K562 (cell line): Measurements from ENCODE around the gene AQP6. TPM values are rescaled to one million over a fixed set of nuclear protein-coding genes. Genes with fewer than 3 reads are reported as not detected.

Source experiments
- BDP1 ChIP-seq: IDR thresholded peaks from 3 replicates; pipeline ENCODE4 v1.6.1; 2011; ENCODE audit not compliant: insufficient read length, insufficient read depth
- CBFA2T2 ChIP-seq: fragments of 450-650 bp; conservative IDR thresholded peaks from 2 replicates; pipeline ENCODE4 v1.6.1; 2017; ENCODE audit warnings: mild to moderate bottlenecking
- MEIS2 ChIP-seq: fragments of 450-650 bp; IDR thresholded peaks from 2 replicates; pipeline ENCODE4 v1.6.1; 2014; ENCODE audit warnings: mild to moderate bottlenecking; ENCODE audit not compliant: partially characterized antibody
- NBN ChIP-seq: fragments of 450-650 bp; IDR thresholded peaks from 2 replicates; pipeline ENCODE4 v1.6.1; 2016; ENCODE audit warnings: low read depth, mild to moderate bottlenecking
- NFIC ChIP-seq: fragments of 450-650 bp; IDR thresholded peaks from 2 replicates; pipeline ENCODE4 v1.6.1; 2017; ENCODE audit warnings: mild to moderate bottlenecking, inconsistent platforms
- NR2C2 ChIP-seq, 2 experiments: fragments of 200-800 bp in 1 of 2; sonication (Bioruptor generic) in 1 of 2; sonication (generic) in 1 of 2; formaldehyde crosslinking in 1 of 2; IDR thresholded peaks; 2 replicates each; pipeline versions ENCODE4 v1.6.1 to v1.8.0; 2016 to 2022; ENCODE audit warnings: mild to moderate bottlenecking in 1 of 2, missing compliant biosample characterization in 1 of 2, missing genetic modification characterization in 1 of 2, missing genetic modification reagents in 1 of 2
- RFX1 ChIP-seq: fragments of 450-650 bp; IDR thresholded peaks from 2 replicates; pipeline ENCODE4 v1.6.1; 2016; ENCODE audit warnings: mild to moderate bottlenecking, moderate library complexity
- SPI1 ChIP-seq: IDR thresholded peaks from 2 replicates; pipeline ENCODE4 v1.6.1; 2011; ENCODE audit warnings: low read depth, low read length, control low read depth, borderline replicate concordance
- TBP ChIP-seq: optimal IDR thresholded peaks from 2 replicates; pipeline ENCODE3; 2011; ENCODE audit warnings: low read depth, low read length, improper control_type of control experiment
- TEAD4 ChIP-seq, 2 experiments: sonication (generic) in 1 of 2; formaldehyde crosslinking in 1 of 2; IDR thresholded peaks; 2 replicates each; pipeline versions ENCODE4 v1.6.1 to v1.8.0; 2012 to 2022; ENCODE audit warnings: borderline replicate concordance in 1 of 2, inconsistent platforms in 1 of 2, low read length in 1 of 2, mild to moderate bottlenecking in 1 of 2, missing genetic modification reagents in 1 of 2
- USF1 ChIP-seq: sonication (generic); formaldehyde crosslinking; IDR thresholded peaks from 2 replicates; pipeline ENCODE4 v1.9.0; 2022; ENCODE audit warnings: mild to moderate bottlenecking, missing genetic modification reagents
- USF2 ChIP-seq: sonication (generic); formaldehyde crosslinking; IDR thresholded peaks from 2 replicates; pipeline ENCODE4 v1.5.0; 2020; ENCODE audit warnings: missing genetic modification reagents
- polyA plus RNA-seq, 8 experiments: library from polyadenylated mRNA; depleted of rRNA in 4 of 8; stranded (reverse) in 5 of 8; unstranded in 3 of 8; fragments of >200 nt; fragmentation: Nextera tagmentation in 2 of 8; fragmentation: Illumina TruSeq in 1 of 8; extraction: Ambion mirVana in 2 of 8; extraction: Trizol in 1 of 8; gene quantifications; 2 replicates each; pipeline versions ENCODE4 v1.2.1 to v1.2.3, GENCODE V29; 2011 to 2014; ENCODE audit warnings: inconsistent platforms in 1 of 8, missing spikeins in 1 of 8
- total RNA-seq, 7 experiments: library from RNA; depleted of rRNA in 6 of 7; stranded (reverse); fragments of >200 nt in 6 of 7; fragmentation: Illumina TruSeq in 2 of 7; extraction: Trizol in 2 of 7; gene quantifications; 2 replicates each; pipeline versions ENCODE4 v1.2.1 to v1.2.3, GENCODE V29; 2011 to 2021; ENCODE audit warnings: low replicate concordance in 1 of 7

AQP6 gene
- total and polyA plus RNA-seq, 9 of the 15 experiments (the other 6 are each of a cell fraction or from before 2014, with no cell fraction given): 0.05 to 0.12 TPM; not detected in 7

- TF ChIP-seq TEAD4 (IDR thresholded peaks at IDR 0.05; ENCODE audit: low read length): peak; percentile 58; the same call in 1 of the 2 replicates
- no peak for TF ChIP-seq TEAD4 (CRISPR knock-in tag; IDR thresholded peaks at IDR 0.05; ENCODE audit: borderline replicate concordance)
- TF ChIP-seq BDP1: no peak
- peak; percentile 33 for TF ChIP-seq MEIS2
- no peak for TF ChIP-seq TBP
- TF ChIP-seq NR2C2 (CRISPR knock-in tag; IDR thresholded peaks at IDR 0.05): no peak
- no peak for TF ChIP-seq NR2C2 (tag; IDR thresholded peaks at IDR 0.05)
- peak; percentile 16; the same call in 1 of the 2 replicates for TF ChIP-seq SPI1
- TF ChIP-seq CBFA2T2: peak; percentile 70
- peak; percentile 41 for TF ChIP-seq USF2 (CRISPR knock-in tag)
- 0 out of 2 replicates have a peak, but pooled peaks have one; percentile 31 for TF ChIP-seq USF1 (CRISPR knock-in tag)
- TF ChIP-seq RFX1: no peak
- peak; percentile 29 for TF ChIP-seq NFIC
- no peak for TF ChIP-seq NBN
- TF ChIP-seq, all 486 proteins: peak for 14
These were observed 9.7 kb downstream of the AQP6 start (continued) for GRCh38 chr12:49982246-49983087.
